ENCODE data around the gene PAQR9.

PAQR9 gene

DNA sequence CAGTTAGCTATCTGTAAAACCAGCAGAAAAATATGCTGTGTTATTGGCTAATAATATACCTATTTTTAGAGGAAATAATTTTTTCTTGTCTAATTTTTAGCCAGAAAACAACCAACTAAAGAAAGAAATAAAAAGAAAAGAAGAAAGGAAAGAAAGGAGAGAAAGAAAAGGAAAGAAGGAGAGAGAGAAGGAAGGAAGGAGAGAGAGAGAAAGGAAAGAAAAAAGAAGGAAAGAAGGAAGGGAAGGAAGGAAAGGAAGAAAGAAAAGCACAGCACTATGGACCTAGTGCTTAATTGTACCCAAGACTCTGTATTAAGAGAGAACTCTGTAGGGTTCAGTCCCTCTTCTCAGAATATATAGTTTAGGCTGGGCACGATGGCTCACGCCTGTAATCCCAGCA lies 3.3 kb upstream of the PAQR9 start:
- ATAC-seq (ENCODE audit: insufficient read depth, low read depth) (no peak), DNase-seq (no peak)
- Histone ChIP-seq H2AFZ (ENCODE audit: low read depth, low read length) (no peak overlapping the region), H3K27ac (ENCODE audit: low read length) (no peak overlapping the region), H3K27me3 (ENCODE audit: insufficient read depth, low read length, poor library complexity) (peaks cover 6% of the 10 kb centered on the region), H3K36me3 (ENCODE audit: insufficient read depth, low read length) (no peaks in the 10 kb centered on the region), H3K9me3 (ENCODE audit: insufficient read depth, low read length, severe bottlenecking) (no peaks in the 10 kb centered on the region), H3K4me2 (ENCODE audit: insufficient read depth, low read length) (no peak overlapping the region), H3K4me3 (ENCODE audit: low read depth in 1 of 2, low read length in 2 of 2) (no peak overlapping the region), H3K4me1 (ENCODE audit: insufficient read depth, low read length) (no peaks in the 10 kb centered on the region), H4K20me1 (ENCODE audit: insufficient read depth, low read length) (no peaks in the 10 kb centered on the region), H3K79me2 (ENCODE audit: insufficient read depth, low read length) (no peaks in the 10 kb centered on the region), H3K9ac (ENCODE audit: low read depth, low read length) (no peak overlapping the region)
- no peak for TF ChIP-seq CTCF (IDR thresholded peaks at IDR 0.05; ENCODE audit: borderline replicate concordance, extremely low read depth, low read length, poor library complexity, severe bottlenecking)
- TF ChIP-seq EZH2 (IDR thresholded peaks at IDR 0.05; ENCODE audit: borderline replicate concordance, low read depth, low read length, severe bottlenecking): no peak

DNA sequence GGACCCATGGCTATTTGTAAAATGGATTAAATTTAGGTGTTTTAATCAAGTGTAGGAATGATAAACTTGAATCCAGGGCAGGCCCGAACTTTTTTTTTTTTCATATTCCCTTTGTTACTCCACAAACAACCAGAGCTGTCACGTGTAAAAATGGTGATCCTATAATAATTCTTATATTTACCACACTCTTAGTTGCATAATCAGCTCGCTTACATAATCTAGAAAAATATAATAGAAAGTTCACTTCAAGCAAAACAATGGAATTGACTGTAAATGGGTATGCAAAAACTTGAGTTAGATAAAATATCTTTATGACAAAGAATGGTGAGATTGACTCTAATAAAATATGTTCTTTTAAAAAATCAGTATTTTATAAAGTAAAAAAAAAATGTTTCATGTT lies 2.1 kb upstream of the PAQR9 start:
- Histone ChIP-seq H3K9ac (ENCODE audit: low read depth, low read length) (no peak overlapping the region), H4K20me1 (ENCODE audit: insufficient read depth, low read length) (no peaks in the 10 kb centered on the region), H3K36me3 (ENCODE audit: insufficient read depth, low read length) (no peaks in the 10 kb centered on the region), H3K27me3 (ENCODE audit: insufficient read depth, low read length, poor library complexity) (peaks cover 3% of the 10 kb centered on the region), H3K4me3 (ENCODE audit: low read depth in 1 of 2, low read length in 2 of 2) (no peak overlapping the region), H3K4me2 (ENCODE audit: insufficient read depth, low read length) (no peak overlapping the region), H3K27ac (ENCODE audit: low read length) (no peak overlapping the region), H3K79me2 (ENCODE audit: insufficient read depth, low read length) (no peaks in the 10 kb centered on the region), H3K4me1 (ENCODE audit: insufficient read depth, low read length) (no peaks in the 10 kb centered on the region), H3K9me3 (ENCODE audit: insufficient read depth, low read length, severe bottlenecking) (no peaks in the 10 kb centered on the region), H2AFZ (ENCODE audit: low read depth, low read length) (no peak overlapping the region)
- ATAC-seq (ENCODE audit: insufficient read depth, low read depth) (no peak), DNase-seq (no peak)
- no peak for TF ChIP-seq CTCF (IDR thresholded peaks at IDR 0.05; ENCODE audit: borderline replicate concordance, extremely low read depth, low read length, poor library complexity, severe bottlenecking)
- no peak for TF ChIP-seq EZH2 (IDR thresholded peaks at IDR 0.05; ENCODE audit: borderline replicate concordance, low read depth, low read length, severe bottlenecking)

- ATAC-seq (ENCODE audit: insufficient read depth, low read depth) (no peak), DNase-seq (no peak)
- Histone ChIP-seq H3K4me3 (ENCODE audit: low read depth in 1 of 2, low read length in 2 of 2) (no peak overlapping the region), H3K9ac (ENCODE audit: low read depth, low read length) (no peak overlapping the region), H3K9me3 (ENCODE audit: insufficient read depth, low read length, severe bottlenecking) (no peaks in the 10 kb centered on the region), H3K79me2 (ENCODE audit: insufficient read depth, low read length) (no peaks in the 10 kb centered on the region), H3K4me2 (ENCODE audit: insufficient read depth, low read length) (no peak overlapping the region), H3K27ac (ENCODE audit: low read length) (no peak overlapping the region), H4K20me1 (ENCODE audit: insufficient read depth, low read length) (no peaks in the 10 kb centered on the region), H2AFZ (ENCODE audit: low read depth, low read length) (no peak overlapping the region), H3K4me1 (ENCODE audit: insufficient read depth, low read length) (no peaks in the 10 kb centered on the region), H3K36me3 (ENCODE audit: insufficient read depth, low read length) (no peaks in the 10 kb centered on the region), H3K27me3 (ENCODE audit: insufficient read depth, low read length, poor library complexity) (peaks cover 10% of the 10 kb centered on the region)
- no peak for TF ChIP-seq EZH2 (IDR thresholded peaks at IDR 0.05; ENCODE audit: borderline replicate concordance, low read depth, low read length, severe bottlenecking)
- TF ChIP-seq CTCF (IDR thresholded peaks at IDR 0.05; ENCODE audit: borderline replicate concordance, extremely low read depth, low read length, poor library complexity, severe bottlenecking): no peak
Observed at GRCh38 chr3:142963234-142963515, 299 bp downstream of the PAQR9 start.

Measured in DND-41 (cell line).